ENCODE results near the gene PGM5.

The PGM5 gene

GRCh38 chr9:68552700-68553476 lies 196.5 kb downstream of the PGM5 start:
- no CpG with 5 or more reads among the region's 3 CpGs for WGBS, 2 donors (ENCODE audit: extremely low coverage in 2 of 2, insufficient read length in 2 of 2, insufficient replicate concordance in 1 of 2)
- H4K91ac ChIP-seq (ENCODE audit: low read depth, low read length, poor library complexity) = no peak overlapping the region
- H3K14ac ChIP-seq (ENCODE audit: low read length) = no peak overlapping the region
- H3K27me3 ChIP-seq (ENCODE audit: control insufficient read depth in 3 of 3, insufficient read depth in 3 of 3, low read depth in 1 of 3, low read length in 3 of 3) = peaks cover 0 to 6% (median 0%) of the 10 kb centered on the region in 3 experiments
- H3K36me3 ChIP-seq (replicated peaks in 1 of 2; ENCODE audit: control insufficient read depth in 2 of 2, insufficient read depth in 2 of 2, low read length in 2 of 2) = no peaks in the 10 kb centered on the region
- H3K4me2 ChIP-seq (ENCODE audit: insufficient read depth, low read length, poor library complexity, severe bottlenecking) = no peak overlapping the region
- no peak overlapping the region for H3K4ac ChIP-seq (ENCODE audit: low read length)
- no peak overlapping the region for H2AFZ ChIP-seq (ENCODE audit: low read length)
- H3K9ac ChIP-seq (ENCODE audit: low read depth, low read length, poor library complexity) = no peak overlapping the region
- no peak for DNase-seq (ENCODE audit: low spot score)
- H3K79me1 ChIP-seq (ENCODE audit: low read depth, low read length) = no peaks in the 10 kb centered on the region
- H4K8ac ChIP-seq (ENCODE audit: low read depth, low read length) = no peak overlapping the region
- no peak overlapping the region for H2BK12ac ChIP-seq (ENCODE audit: low read length)
- H2BK15ac ChIP-seq (ENCODE audit: low read length) = no peak overlapping the region
- H3K18ac ChIP-seq (ENCODE audit: low read length) = no peak overlapping the region
- no peaks in the 10 kb centered on the region for H3K9me3 ChIP-seq (replicated peaks in 1 of 2; ENCODE audit: control insufficient read depth in 2 of 2, insufficient read depth in 1 of 2, low read depth in 1 of 2, low read length in 2 of 2)
- no peak overlapping the region for H2BK120ac ChIP-seq (ENCODE audit: low read depth, low read length)
- H2BK5ac ChIP-seq (ENCODE audit: low read length) = no peak overlapping the region
- no peak overlapping the region for H3K27ac ChIP-seq (replicated peaks; ENCODE audit: low read length)
- H3K23ac ChIP-seq (ENCODE audit: low read depth, low read length, poor library complexity) = no peak overlapping the region
- H3K4me1 ChIP-seq (ENCODE audit: control insufficient read depth in 2 of 2, insufficient read depth in 1 of 2, low read depth in 1 of 2, low read length in 2 of 2) = peaks cover 12 to 22% of the 10 kb centered on the region in 2 donors
- H3K4me3 ChIP-seq (ENCODE audit: low read length in 2 of 2) = no peak overlapping the region
- no peak overlapping the region for H2AK5ac ChIP-seq (ENCODE audit: low read depth, low read length)

GRCh38 chr9:68555437-68556150 lies 199.2 kb downstream of the PGM5 start:
- no peaks in the 10 kb centered on the region for H3K36me3 ChIP-seq (replicated peaks in 1 of 2; ENCODE audit: control insufficient read depth in 2 of 2, insufficient read depth in 2 of 2, low read length in 2 of 2)
- peak; percentile 15 for DNase-seq (ENCODE audit: low spot score)
- peak overlapping the region; percentile 43 for H2AK5ac ChIP-seq (ENCODE audit: low read depth, low read length)
- H3K4me2 ChIP-seq (ENCODE audit: insufficient read depth, low read length, poor library complexity, severe bottlenecking) = no peak overlapping the region
- H3K18ac ChIP-seq (ENCODE audit: low read length) = peak overlapping the region; percentile 82
- peak overlapping the region; percentile 39 for H2BK5ac ChIP-seq (ENCODE audit: low read length)
- no peaks in the 10 kb centered on the region for H3K9me3 ChIP-seq (replicated peaks in 1 of 2; ENCODE audit: control insufficient read depth in 2 of 2, insufficient read depth in 1 of 2, low read depth in 1 of 2, low read length in 2 of 2)
- H3K27ac ChIP-seq (replicated peaks; ENCODE audit: low read length) = peak overlapping the region; percentile 72
- no peak overlapping the region for H4K91ac ChIP-seq (ENCODE audit: low read depth, low read length, poor library complexity)
- peaks cover 15 to 25% of the 10 kb centered on the region in 2 donors for H3K4me1 ChIP-seq (ENCODE audit: control insufficient read depth in 2 of 2, insufficient read depth in 1 of 2, low read depth in 1 of 2, low read length in 2 of 2)
- H2BK15ac ChIP-seq (ENCODE audit: low read length) = no peak overlapping the region
- no peak overlapping the region for H3K9ac ChIP-seq (ENCODE audit: low read depth, low read length, poor library complexity)
- no peak overlapping the region for H2BK12ac ChIP-seq (ENCODE audit: low read length)
- H3K23ac ChIP-seq (ENCODE audit: low read depth, low read length, poor library complexity) = no peak overlapping the region
- H3K14ac ChIP-seq (ENCODE audit: low read length) = no peak overlapping the region
- no peak overlapping the region for H3K4ac ChIP-seq (ENCODE audit: low read length)
- peak overlapping the region; percentile 31 for H4K8ac ChIP-seq (ENCODE audit: low read depth, low read length)
- H3K4me3 ChIP-seq (ENCODE audit: low read length in 2 of 2) = no peak overlapping the region
- H3K79me1 ChIP-seq (ENCODE audit: low read depth, low read length) = no peaks in the 10 kb centered on the region
- WGBS, 2 donors (ENCODE audit: extremely low coverage in 2 of 2, insufficient read length in 2 of 2, insufficient replicate concordance in 1 of 2) = no CpG with 5 or more reads among the region's 1 CpG
- no peaks in the 10 kb centered on the region for H3K27me3 ChIP-seq (ENCODE audit: control insufficient read depth in 3 of 3, insufficient read depth in 3 of 3, low read depth in 1 of 3, low read length in 3 of 3)
- peak overlapping the region; percentile 29 for H2BK120ac ChIP-seq (ENCODE audit: low read depth, low read length)
- H2AFZ ChIP-seq (ENCODE audit: low read length) = peak overlapping the region; percentile 44

GRCh38 chr9:68558545-68558944 lies 202.1 kb downstream of the PGM5 start:
- no CpG with 5 or more reads among the region's 5 CpGs for WGBS, 2 donors (ENCODE audit: extremely low coverage in 2 of 2, insufficient read length in 2 of 2, insufficient replicate concordance in 1 of 2)
- no peaks in the 10 kb centered on the region for H3K79me1 ChIP-seq (ENCODE audit: low read depth, low read length)

More at GRCh38 chr9:68558545-68558944, 202.1 kb downstream of the PGM5 start:
- no peak overlapping the region for H2BK12ac ChIP-seq (ENCODE audit: low read length)
- H3K4me3 ChIP-seq (ENCODE audit: low read length in 2 of 2) = no peak overlapping the region
- H3K23ac ChIP-seq (ENCODE audit: low read depth, low read length, poor library complexity) = no peak overlapping the region
- H2BK120ac ChIP-seq (ENCODE audit: low read depth, low read length) = no peak overlapping the region
- no peaks in the 10 kb centered on the region for H3K9me3 ChIP-seq (replicated peaks in 1 of 2; ENCODE audit: control insufficient read depth in 2 of 2, insufficient read depth in 1 of 2, low read depth in 1 of 2, low read length in 2 of 2)
- no peaks in the 10 kb centered on the region for H3K27me3 ChIP-seq (ENCODE audit: control insufficient read depth in 3 of 3, insufficient read depth in 3 of 3, low read depth in 1 of 3, low read length in 3 of 3)
- H2AK5ac ChIP-seq (ENCODE audit: low read depth, low read length) = no peak overlapping the region
- H4K91ac ChIP-seq (ENCODE audit: low read depth, low read length, poor library complexity) = no peak overlapping the region
- H3K14ac ChIP-seq (ENCODE audit: low read length) = no peak overlapping the region
- no peak overlapping the region for H3K4me2 ChIP-seq (ENCODE audit: insufficient read depth, low read length, poor library complexity, severe bottlenecking)
- H3K18ac ChIP-seq (ENCODE audit: low read length) = no peak overlapping the region
- H3K4me1 ChIP-seq (ENCODE audit: control insufficient read depth in 2 of 2, insufficient read depth in 1 of 2, low read depth in 1 of 2, low read length in 2 of 2) = peaks cover 19 to 23% of the 10 kb centered on the region in 2 donors
- H3K4ac ChIP-seq (ENCODE audit: low read length) = no peak overlapping the region
- no peak overlapping the region for H3K9ac ChIP-seq (ENCODE audit: low read depth, low read length, poor library complexity)
- H2AFZ ChIP-seq (ENCODE audit: low read length) = no peak overlapping the region
- H2BK15ac ChIP-seq (ENCODE audit: low read length) = no peak overlapping the region
- DNase-seq (ENCODE audit: low spot score) = no peak
- no peak overlapping the region for H2BK5ac ChIP-seq (ENCODE audit: low read length)
- H4K8ac ChIP-seq (ENCODE audit: low read depth, low read length) = no peak overlapping the region
- H3K27ac ChIP-seq (replicated peaks; ENCODE audit: low read length) = no peak overlapping the region
- H3K36me3 ChIP-seq (replicated peaks in 1 of 2; ENCODE audit: control insufficient read depth in 2 of 2, insufficient read depth in 2 of 2, low read length in 2 of 2) = no peaks in the 10 kb centered on the region

Data from neuronal stem cell (in vitro differentiated cells).